ENCODE results near the gene ALK.

DNA sequence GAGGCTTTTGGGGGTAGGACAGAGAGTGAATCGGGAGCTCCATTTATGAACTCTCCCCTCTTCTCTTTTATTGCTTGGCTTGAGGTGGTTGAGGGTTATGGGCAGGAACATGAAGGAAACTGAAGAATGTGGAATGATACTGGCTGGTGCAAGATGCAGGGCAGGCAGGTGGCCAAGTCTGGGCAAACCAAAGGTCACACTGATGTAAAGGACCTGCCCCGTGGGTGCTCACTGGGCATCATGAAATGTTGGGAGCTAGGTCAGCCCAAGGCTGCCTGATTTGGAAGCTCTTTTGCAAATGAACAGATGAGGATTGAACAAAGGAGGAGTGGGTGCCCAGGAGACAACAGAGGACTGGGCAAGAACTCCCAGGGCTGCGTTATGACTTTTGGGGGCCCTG lies 477.2 kb downstream of the ALK start:
- TF ChIP-seq, protein P1, sequence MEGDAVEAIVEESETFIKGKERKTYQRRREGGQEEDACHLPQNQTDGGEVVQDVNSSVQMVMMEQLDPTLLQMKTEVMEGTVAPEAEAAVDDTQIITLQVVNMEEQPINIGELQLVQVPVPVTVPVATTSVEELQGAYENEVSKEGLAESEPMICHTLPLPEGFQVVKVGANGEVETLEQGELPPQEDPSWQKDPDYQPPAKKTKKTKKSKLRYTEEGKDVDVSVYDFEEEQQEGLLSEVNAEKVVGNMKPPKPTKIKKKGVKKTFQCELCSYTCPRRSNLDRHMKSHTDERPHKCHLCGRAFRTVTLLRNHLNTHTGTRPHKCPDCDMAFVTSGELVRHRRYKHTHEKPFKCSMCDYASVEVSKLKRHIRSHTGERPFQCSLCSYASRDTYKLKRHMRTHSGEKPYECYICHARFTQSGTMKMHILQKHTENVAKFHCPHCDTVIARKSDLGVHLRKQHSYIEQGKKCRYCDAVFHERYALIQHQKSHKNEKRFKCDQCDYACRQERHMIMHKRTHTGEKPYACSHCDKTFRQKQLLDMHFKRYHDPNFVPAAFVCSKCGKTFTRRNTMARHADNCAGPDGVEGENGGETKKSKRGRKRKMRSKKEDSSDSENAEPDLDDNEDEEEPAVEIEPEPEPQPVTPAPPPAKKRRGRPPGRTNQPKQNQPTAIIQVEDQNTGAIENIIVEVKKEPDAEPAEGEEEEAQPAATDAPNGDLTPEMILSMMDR (IDR thresholded peaks at IDR 0.05), result no peak
- no peak for TF ChIP-seq POLR2A (IDR thresholded peaks at IDR 0.05)
